GM19395 (cell line): ENCODE data around the gene SNRPB2.
A peak's percentile ranks its signal among the peaks of the same experiment; 100 is the strongest.

Experiments used
- ATAC-seq: cut with Tn5 transposase; IDR thresholded peaks from one replicate; pipeline ENCODE4 v1.9.1; 2021; ENCODE audit warnings: mild to moderate bottlenecking, moderate library complexity; ENCODE audit not compliant: unreplicated experiment

The SNRPB2 gene

DNA sequence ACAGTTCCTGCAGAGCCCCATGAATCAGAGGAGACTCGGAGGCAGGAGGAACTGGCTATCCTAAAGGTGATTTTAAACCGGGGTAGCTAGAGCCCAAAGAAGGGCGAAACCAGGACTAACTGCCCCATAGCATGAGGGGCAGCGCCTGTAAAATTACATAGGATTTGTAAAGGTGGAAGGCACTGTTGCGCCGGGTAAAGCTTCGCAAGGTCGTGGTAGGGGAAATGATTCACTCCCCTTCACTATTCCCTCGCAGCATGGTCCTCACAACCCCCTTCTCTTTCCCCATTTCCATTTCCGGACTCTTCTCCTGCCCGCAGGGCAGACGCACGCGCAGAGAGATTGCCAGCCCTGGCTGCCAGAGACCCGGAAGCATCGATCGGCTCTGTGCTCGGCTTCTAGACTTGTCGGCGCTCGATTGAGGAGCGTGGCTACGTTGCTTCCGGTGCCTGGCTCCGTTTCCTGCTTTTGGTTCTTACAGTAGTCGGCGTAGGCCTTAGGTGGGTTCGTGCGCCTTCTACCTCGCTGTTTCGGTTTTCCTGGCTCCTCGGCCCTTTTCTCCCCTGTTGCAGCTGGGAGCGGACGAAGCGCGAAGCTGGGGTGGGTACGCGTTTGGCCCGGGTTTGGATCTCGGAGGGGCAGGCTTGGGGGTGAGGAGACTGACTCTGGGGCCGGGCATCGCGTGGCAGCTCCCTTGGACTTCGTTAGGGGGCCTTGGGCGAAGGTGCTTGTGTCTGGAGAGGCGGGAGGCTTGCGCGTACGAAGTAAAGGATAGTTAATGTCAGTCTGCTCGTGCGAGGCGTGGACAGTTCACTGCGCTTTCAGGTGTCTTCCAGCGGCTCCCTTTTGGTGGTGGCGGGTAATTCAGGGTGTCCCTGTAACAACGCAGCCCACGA lies at the start of gene SNRPB2:
SNRPB2 (plus strand) TSS at position 462 of the 896 bp plus-strand sequence. CDS start 1,677 bp downstream, outside the sequence.
- peak; percentile 99 for ATAC-seq

DNA sequence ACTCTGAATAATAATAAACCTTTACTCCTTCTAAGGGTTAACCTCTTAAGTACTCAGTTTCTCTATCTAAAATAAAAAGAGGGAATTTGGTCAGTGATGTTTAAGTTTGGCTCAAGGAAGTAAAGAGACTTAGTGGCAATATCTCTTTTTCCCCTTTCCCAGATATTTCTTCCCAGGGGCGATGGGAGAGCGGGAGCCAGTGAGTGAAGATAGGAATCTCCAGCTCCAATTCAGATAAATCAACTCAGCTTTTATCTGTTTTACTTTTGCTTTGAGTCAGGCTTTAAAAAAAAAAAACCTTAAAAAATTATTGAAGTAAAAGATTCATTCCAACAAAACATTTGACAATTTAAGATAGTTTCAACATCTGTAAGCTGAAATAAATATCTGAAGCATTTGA lies 45.4 kb upstream of the SNRPB2 start:
- no peak for ATAC-seq

DNA sequence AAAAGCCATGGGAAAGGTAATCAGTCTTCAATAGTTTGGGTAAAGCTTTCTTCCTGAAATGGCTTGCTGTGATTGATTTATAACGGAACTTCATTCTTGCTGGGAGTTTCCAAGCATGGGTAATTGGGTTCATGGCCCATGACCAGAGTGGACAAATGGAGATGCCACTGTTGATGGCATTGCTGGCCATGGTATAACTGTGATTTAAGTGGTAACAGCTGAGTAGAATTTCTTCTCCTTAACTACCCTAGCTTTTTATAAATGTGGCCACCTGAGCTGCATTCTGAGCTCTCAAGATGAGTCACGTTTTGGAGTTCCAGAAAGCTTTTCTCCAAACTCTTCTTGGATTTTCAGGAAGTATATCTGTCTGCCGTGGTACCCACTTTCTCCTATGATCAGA lies 39.9 kb upstream of the SNRPB2 start:
- ATAC-seq = no peak

DNA sequence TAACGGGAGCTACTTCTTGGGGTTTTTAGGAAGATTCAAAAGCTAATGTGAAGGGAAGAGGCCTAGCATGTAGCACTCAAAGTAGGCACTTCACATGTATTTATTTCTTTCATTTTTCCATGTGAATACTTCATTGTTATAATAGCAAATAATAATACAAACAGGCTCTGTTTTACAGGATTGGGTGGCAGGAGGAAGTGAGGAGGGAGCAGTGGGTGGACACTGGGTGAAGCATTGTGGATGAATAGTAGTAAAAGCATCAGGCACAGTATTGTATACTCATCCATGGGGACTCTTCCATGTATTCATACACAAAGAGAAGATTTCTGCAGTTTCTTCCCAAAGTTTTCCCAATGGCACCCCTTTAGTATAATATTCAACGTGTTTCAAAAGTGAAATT lies 38.4 kb upstream of the SNRPB2 start:
- ATAC-seq = no peak

DNA sequence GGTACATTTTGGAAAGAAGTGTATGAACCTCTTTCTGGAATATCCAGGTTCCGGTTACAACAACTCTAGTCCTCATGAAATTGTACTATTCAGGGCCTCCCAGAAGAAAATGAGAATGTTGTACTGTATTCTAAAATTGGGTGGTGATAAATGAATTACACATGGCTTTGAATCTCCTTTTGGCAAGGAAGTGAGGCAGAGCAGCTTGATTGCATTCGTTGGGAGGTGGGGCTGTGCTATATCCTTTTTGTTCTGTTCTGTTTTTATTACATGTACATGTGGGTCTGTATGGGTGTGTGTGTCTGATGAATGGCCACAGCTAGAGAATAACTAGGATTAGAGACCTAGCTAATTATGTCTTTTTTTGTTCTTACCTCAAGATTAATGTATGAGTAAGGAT lies 37.8 kb upstream of the SNRPB2 start:
- ATAC-seq = no peak

DNA sequence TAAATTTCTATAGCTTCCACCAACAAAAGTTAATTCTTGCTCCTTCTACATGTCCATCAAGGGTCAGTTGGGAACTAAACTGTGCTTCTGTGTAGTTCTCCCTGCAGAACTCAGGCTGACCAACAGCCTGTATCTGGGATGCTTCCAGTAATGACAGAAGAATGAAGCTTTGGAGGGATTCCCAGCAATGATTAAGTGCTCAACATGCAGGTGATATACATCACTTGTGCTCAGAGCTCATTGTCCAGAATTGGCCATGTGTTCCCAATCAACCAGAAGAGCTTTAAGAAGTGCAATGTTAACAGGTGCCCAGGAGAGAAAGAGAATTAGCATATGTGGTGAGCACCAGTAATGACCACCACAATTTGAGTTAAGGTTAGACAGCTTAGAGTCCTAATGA lies 37.4 kb upstream of the SNRPB2 start:
- no peak for ATAC-seq

DNA sequence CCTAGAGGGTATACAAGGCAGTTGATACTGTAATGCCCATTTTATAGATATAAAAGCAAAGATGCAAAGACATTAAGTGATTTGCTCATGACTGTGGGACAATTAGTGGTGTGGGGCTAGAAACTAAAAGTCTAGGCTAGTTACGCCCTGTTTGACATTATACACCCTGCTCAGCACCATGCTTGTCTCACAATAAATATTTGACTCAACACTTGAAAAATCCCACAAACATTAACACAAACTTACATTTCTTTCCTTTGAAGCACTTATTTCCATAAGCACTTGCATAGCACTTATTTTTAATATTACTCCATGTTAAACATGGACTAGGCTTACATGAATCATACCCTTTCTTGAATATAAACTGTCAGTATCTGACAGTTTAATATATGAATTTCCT lies 36.5 kb upstream of the SNRPB2 start:
- ATAC-seq = no peak

DNA sequence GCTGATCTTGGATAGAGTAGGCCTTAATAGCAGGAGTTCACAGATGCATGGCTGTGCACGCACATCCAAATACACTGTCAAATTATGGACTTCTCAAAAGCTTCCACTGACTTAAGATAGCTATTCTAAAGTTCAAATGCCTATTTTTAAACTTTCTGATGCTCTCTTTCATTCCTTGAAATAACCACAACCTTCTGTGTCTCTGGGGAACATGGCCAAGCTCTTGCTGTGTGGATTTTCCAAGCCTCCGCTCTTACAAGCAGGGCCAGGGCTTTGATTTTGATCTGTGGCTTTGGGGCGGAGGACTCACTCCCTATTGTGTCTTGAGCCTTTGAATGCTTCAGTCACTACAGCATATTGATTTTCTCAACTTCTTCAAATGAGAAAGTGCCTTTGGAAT lies 35.7 kb upstream of the SNRPB2 start:
- no peak for ATAC-seq

DNA sequence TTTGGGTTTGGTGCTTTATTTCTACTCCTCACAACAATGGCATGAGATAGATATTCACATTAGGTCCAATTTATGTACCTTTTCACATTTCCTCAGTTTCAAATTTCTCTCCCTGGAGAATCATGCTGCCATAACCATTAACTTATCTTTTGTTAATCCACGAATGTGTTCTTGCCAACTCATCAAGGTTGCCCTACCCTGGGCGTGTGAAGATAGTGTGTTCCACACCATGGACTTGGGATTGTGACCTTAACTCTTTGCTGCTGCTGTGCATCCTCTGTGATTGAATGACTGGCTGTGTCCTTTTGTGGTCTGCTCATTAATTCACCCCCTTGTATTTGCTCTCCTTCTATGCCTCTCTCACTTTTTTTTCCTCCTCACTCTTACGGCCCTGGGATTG lies 34.2 kb upstream of the SNRPB2 start:
- no peak for ATAC-seq

DNA sequence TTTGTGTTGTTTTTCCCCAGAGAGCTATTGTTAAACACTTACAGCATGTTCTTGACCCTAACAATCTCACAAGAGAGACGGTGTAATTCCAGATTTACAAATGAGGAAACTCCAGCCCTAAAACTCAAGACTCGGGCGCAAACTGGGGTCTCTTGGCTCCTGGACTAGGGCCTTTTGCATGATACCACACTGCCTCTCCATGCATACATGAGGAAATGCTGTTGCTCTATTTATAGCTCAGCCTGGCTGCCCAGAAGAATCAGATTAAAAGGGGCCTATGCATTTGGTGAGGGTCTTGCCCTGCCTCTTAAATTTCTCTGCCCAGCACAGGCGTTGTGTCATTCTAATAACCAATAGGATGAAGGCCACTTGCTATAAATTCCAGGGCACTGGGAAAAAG lies 30.5 kb upstream of the SNRPB2 start:
- no peak for ATAC-seq

DNA sequence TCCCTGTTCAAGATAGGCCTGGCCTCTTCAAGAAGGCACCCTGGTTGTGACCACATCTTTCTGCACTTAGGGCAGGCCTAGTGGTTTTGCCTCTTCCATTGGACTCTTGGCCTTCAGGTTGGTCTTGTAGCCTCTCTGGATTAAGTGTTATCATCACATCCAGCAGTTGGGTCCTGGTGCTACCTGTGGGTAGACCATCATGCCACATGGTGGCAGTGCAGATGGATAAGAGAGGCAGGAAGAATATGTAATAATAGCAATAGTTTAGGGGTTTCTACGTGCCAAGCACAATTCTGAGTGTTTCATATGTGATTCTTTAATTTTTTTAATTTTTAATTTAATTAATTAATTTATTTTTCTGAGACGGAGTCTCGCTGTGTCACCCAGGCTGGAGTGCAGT lies 28.5 kb upstream of the SNRPB2 start:
- ATAC-seq = no peak

DNA sequence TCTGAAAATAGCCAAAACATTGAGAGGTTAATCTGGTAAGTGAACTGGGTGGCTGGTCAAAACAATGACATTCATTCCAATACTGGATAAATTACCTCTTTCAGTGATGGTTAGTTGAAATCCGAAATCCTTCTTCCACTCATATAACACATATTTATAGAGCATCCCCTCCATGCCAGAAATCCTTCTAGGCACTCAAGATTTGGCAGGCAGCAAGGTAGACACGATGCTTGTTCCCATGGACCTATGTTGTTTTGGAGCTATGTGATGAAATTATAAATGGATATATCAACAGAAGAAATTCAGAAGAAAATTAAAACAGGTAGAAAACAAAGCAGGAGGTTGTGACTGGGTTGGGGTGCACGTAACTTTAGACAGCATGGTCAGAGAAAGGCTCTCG lies 26.3 kb upstream of the SNRPB2 start:
- ATAC-seq = no peak

DNA sequence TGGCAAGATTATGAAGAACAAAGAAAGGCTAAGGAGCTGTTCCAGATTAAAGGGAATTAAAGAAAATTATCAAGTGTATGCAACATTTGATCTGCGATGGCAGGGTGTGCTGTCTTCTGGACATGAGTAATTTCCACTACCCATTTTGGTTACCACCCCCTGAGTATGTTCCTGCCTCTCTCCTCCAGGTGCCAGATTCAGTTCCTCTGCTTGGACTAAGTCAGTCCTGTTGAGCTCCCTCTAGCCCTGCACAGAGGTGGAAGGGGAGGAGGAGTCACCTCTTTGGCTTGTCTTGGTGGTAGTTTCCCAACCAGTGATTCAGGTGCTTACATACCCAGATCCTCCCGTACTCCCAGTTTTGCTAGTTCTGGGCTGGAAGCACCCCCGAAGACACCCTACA lies 22.2 kb upstream of the SNRPB2 start:
- ATAC-seq = peak; percentile 64

DNA sequence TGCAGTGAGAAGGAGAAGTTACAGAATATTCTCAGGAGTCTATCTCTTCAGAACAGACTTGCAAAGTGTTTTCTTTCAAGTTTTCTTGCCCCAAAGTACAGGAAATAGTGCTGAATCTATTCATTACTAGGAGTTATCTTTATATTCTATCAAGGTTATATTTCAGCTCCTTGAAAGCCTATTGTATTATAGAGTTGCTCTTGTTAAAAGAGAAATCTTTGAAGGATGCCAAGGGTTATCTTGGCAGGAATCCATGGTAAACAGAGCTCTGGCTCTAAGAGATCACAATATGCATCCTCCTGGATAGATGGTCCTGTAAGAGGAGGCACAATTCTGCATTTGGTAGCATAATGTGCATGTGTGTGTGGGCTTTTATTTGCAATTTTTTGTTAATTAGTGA lies 21.2 kb upstream of the SNRPB2 start:
- no peak for ATAC-seq

DNA sequence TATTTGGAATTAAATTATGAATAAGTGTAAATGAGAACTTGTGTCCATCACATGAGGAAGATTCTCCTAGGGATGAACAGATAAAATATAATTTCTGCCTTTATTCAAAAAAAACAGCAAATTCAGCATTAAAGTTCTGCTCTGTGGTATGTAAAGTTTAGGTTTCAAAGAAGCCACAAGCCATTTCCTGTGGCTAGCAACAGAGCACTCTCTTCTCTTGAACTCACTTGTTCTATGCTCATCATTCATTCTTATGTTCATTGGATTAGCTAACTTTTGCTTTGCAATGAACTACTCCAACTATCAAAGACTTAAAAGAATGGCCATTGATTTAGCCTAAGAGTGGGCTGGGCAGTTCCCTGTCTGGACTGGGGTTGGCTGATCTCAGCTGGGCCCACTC lies 20.8 kb upstream of the SNRPB2 start:
- ATAC-seq = peak; percentile 87

DNA sequence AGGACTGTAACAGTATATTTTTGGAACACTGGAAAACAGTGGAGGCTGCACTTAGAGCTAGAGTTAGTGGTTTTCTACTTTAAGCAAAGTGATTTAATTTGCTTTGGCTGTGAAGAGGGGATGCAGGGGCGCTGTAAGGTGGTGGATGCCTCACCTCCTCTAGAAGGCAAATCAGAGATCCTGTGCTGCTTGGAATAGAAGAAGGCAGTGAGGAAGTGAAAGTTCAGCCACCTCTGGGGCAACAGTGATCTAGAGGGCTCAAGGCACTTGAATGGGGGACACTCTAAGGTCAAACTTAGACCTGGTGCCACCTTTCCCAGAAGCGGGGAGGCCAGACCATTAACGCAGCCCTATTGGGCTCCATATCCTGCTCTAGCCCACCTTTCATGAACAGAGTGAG lies 19.0 kb upstream of the SNRPB2 start:
- ATAC-seq = peak; percentile 64

DNA sequence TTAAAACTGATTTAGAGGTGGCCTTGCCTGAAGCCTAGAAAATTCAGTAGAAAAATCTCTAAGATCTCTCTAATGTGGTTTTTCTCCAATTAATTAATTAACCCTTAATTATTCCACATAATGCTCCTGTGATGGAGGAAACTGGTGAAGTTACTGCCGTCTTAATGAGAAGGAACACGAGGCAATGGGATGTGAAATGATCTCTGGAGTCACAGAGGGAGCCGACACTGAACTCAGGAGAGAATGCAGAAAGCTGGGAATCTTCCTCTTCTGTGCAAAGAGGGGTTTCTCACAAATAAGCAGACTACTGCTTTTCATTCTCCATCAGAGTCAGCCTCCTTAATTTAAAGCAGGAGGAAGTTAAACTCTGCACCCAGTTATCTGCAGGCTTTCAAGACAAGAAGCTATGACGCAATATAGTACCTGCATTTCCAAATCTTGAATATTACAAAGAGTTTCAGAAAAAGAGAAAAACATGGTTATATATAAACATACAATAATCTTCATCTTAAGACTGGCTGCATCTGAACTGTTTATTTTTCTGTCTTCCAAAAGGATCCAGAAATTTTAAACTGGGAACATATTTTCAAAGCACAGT lies 18.1 kb upstream of the SNRPB2 start:
- ATAC-seq = no peak

DNA sequence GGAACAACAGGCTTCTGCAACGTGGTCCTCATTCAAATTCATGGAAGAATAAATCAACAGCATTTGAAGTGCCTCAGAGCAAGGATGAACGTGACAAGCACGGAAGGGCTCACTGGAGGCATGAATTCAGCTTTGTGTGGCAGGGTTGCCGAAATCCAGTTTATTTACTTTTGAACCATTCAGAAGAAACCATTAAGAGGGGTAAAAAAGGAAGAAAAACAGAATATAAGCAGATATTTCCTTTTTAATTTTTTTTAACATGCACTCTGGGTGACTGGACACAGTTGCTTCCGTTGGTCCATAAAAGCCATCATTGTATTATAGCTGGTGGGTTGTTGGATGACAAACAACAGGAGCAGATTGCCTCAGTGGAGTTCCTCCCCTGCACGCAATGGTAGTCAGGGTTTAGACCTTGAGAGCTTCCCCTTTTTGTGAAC lies 17.3 kb upstream of the SNRPB2 start:
- ATAC-seq = no peak

DNA sequence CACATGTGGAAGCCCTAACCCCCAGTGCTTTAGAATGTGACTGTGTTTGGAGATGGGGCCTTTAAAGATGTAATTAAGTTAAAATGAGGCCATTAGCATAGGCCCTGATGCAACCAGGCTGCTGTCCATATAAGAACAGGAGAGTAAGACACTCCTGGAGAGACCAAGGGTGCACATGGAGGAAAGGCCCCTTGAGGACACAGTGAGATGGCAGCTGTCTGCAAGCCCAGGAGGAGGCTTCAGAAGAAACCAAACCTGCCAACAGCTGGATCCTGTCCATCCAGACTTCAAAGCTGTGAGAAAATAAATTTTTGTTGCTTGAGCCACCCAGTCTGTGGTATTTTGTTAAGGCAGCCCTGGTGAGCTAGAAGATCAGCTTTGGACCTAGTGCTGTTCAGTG lies 16.8 kb upstream of the SNRPB2 start:
- ATAC-seq = no peak

DNA sequence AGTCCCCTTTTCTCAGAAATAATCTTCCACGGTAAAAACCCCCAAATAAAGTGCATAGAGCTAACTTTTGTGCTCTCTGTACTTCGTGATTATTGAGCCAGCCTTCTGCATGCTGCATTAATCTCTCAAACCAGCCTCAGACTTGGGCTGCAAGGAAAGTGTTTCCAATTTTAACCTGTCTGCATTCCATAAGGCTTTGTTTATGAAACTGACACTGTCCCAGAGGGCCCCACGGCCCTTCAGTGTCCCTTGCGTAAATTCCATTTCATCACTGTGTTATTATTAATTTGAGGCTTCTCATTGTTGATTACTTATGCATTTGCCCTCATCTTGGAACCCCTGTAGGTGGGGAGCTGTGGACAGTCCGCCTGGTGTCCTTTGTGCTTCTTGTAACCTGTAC lies 15.6 kb upstream of the SNRPB2 start:
- ATAC-seq = no peak

DNA sequence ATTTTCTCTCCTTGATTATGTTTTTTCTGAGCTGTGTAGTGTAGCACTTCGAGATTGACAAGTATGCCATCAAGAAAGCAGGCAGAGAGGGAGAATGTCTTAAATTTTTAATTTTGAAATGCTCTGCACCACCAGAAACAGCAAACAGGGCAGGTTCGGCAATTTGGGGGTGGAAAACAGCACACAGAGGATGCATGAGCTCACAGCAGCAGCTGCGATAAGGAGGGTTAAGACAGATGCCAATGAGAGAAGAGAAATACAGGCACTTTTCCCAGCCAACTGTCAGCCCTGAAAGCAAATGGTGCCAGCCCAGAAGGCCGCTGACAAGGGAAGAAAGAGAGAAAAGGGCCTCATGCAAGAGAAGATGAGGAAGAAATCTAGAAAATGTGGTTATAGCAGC lies 15.1 kb upstream of the SNRPB2 start:
- ATAC-seq = no peak

DNA sequence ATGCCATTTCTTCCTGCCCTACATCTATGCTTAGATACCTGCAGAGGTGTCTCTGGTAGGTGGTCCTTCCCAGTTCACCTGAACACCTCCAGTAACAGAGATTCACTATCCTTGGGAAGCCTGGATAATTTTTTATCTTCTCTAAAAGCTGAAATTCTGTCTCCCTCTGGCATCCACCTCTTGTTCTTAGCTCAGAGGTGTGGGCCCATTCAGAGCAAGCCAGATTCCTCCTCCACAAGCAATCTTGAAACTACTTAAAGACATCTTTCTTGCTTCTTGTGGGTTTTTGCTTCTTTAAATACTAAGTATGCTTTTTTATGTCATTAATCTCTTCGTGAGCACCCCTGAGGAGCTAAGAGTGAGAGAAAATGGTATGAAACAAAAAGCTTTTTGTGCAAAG lies 10.4 kb upstream of the SNRPB2 start:
- ATAC-seq = no peak

DNA sequence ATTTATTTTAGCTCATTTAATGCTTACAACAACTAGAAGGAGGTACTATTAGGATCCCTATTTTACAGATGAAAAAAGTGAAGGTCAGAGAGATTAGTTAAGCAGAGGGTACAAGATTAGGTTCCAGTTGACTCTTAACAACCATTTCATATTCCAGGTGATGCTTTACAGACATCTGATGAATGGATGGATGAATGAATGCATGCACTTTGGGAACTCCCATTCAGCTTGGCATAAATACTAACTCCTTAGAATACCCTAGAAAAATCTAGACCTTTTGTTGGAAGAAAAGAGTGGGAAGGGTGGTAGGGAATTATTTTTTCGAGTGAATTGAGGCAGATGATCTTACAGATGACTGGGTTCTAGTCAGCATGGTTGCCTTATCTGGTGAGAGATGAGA lies 746 bp upstream of the SNRPB2 start:
- no peak for ATAC-seq
